PFSK-1 (cell line): ENCODE measurements around the gene PPIH.

Experiments used
- FOXP2 ChIP-seq: optimal IDR thresholded peaks from 2 replicates; pipeline ENCODE3; 2011; ENCODE audit warnings: borderline replicate concordance, control low read depth, inconsistent platforms; ENCODE audit not compliant: insufficient read depth; ENCODE audit errors: extremely low read length, extremely low read depth
- POLR2AphosphoS5 ChIP-seq: IDR thresholded peaks from 2 replicates; pipeline ENCODE4 v1.6.1; 2012; ENCODE audit warnings: low read depth, mild to moderate bottlenecking, control low read depth, low read length, moderate library complexity
- REST ChIP-seq, 2 experiments: IDR thresholded peaks; 2 replicates each; pipeline versions ENCODE4 v1.6.1 to v1.8.0; 2011 to 2012; ENCODE audit warnings: low read depth in 2 of 2, low read length in 2 of 2, control low read depth in 1 of 2, inconsistent platforms in 1 of 2, mild to moderate bottlenecking in 1 of 2, moderate library complexity in 1 of 2; ENCODE audit not compliant: insufficient read depth in 1 of 2
- SIN3A ChIP-seq: IDR thresholded peaks from 2 replicates; pipeline ENCODE4 v1.6.1; 2012; ENCODE audit warnings: mild to moderate bottlenecking, low read length, moderate library complexity, borderline replicate concordance; ENCODE audit not compliant: insufficient read depth
- TAF1 ChIP-seq: IDR thresholded peaks from 2 replicates; pipeline ENCODE4 v1.6.1; 2012; ENCODE audit warnings: low read length, control low read depth, borderline replicate concordance; ENCODE audit not compliant: insufficient read depth

GRCh38 chr1:42723511-42723910 is 65.3 kb downstream of the PPIH start:
- no peak for TF ChIP-seq POLR2AphosphoS5
- TF ChIP-seq SIN3A: no peak
- TF ChIP-seq TAF1: no peak
- no peak for TF ChIP-seq REST (IDR thresholded peaks at IDR 0.05; ENCODE audit: insufficient read depth in 1 of 2, low read depth in 2 of 2, low read length in 2 of 2)
- no peak for TF ChIP-seq FOXP2
